ENCODE data around the gene ABLIM1.

The ABLIM1 gene

GRCh38 chr10:114629824-114630730, 28.0 kb downstream of the ABLIM1 start:
- no peak for TF ChIP-seq CTCF (IDR thresholded peaks at IDR 0.05; ENCODE audit: low read depth, low read length)
- no peak for DNase-seq (ENCODE audit: extremely low read depth, low read depth)

GRCh38 chr10:114629083-114629823, 28.8 kb downstream of the ABLIM1 start:
- no peak for TF ChIP-seq CTCF (IDR thresholded peaks at IDR 0.05; ENCODE audit: low read depth, low read length)
- DNase-seq (ENCODE audit: extremely low read depth, low read depth): no peak

- DNase-seq (ENCODE audit: extremely low read depth, low read depth): no peak
- no peak for TF ChIP-seq CTCF (IDR thresholded peaks at IDR 0.05; ENCODE audit: low read depth, low read length)
These were observed 30.0 kb downstream of the ABLIM1 start for GRCh38 chr10:114628106-114628505.

- no peak for DNase-seq (ENCODE audit: extremely low read depth, low read depth)
- TF ChIP-seq CTCF (IDR thresholded peaks at IDR 0.05; ENCODE audit: low read depth, low read length): no peak
These were observed 31.2 kb downstream of the ABLIM1 start for GRCh38 chr10:114626841-114627240.

GRCh38 chr10:114624951-114625780, 32.9 kb downstream of the ABLIM1 start:
- no peak for DNase-seq (ENCODE audit: extremely low read depth, low read depth)
- TF ChIP-seq CTCF (IDR thresholded peaks at IDR 0.05; ENCODE audit: low read depth, low read length): no peak

- TF ChIP-seq CTCF (IDR thresholded peaks at IDR 0.05; ENCODE audit: low read depth, low read length): no peak
- no peak for DNase-seq (ENCODE audit: extremely low read depth, low read depth)
These were observed 33.7 kb downstream of the ABLIM1 start for GRCh38 chr10:114624422-114624821.

All from AG09319 (cell line).